Activated T-cell treated with anti-CD3 and anti-CD28 coated beads, Interleukin-2, amount 50 U/mL, for 72 hours (primary cell): ENCODE data around the gene MKS1. TPM values are rescaled to one million over a fixed set of nuclear protein-coding genes. Genes with fewer than 3 reads are reported as not detected.

ENCODE experiments used
- ATAC-seq, 2 donors: fragments of 150-1000 bp; cut with Tn5 transposase; replicated peaks in 1 of 2; 2 replicates each; pipeline ENCODE4 v1.10.0; 2021; ENCODE audit warnings: moderate library complexity in 2 of 2, mild to moderate bottlenecking in 1 of 2
- DNase-seq, 2 donors: peaks; one replicate each; pipeline ENCODE4 v3.0.0; 2021 to 2022; ENCODE audit warnings: mixed read lengths in 1 of 2
- H3K27ac Mint-ChIP-seq: one replicate; pipeline ENCODE4 v1.8.0; 2022; ENCODE audit warnings: mild to moderate bottlenecking, moderate library complexity, mixed read lengths
- H3K27me3 Mint-ChIP-seq: one replicate; pipeline ENCODE4 v1.8.0; 2022; ENCODE audit warnings: low read depth, mixed read lengths
- H3K36me3 Mint-ChIP-seq, 2 donors: one replicate each; pipeline ENCODE4 v1.8.0; 2022; ENCODE audit warnings: mixed read lengths in 2 of 2, mild to moderate bottlenecking in 1 of 2; ENCODE audit not compliant: insufficient read depth in 2 of 2
- H3K4me1 Mint-ChIP-seq: one replicate; pipeline ENCODE4 v1.8.0; 2022; ENCODE audit warnings: low read depth, mixed read lengths
- H3K4me3 Mint-ChIP-seq, 2 donors: one replicate each; pipeline ENCODE4 v1.8.0; 2022; ENCODE audit warnings: mild to moderate bottlenecking in 2 of 2, mixed read lengths in 2 of 2, moderate library complexity in 2 of 2
- H3K9me3 Mint-ChIP-seq, 2 donors: one replicate each; pipeline ENCODE4 v1.8.0; 2022; ENCODE audit warnings: mixed read lengths in 2 of 2
- total RNA-seq, 2 donors: library from RNA; stranded (reverse); gene quantifications; one replicate each; pipeline ENCODE4 v1.2.3, GENCODE V29; 2022

The MKS1 gene
- total RNA-seq, 2 donors from 2014 or later, result 25.7 to 35.2 TPM

- no peak for DNase-seq
- peaks cover 16% of the 10 kb centered on the region for H3K4me1 Mint-ChIP-seq
- no peaks in the 10 kb centered on the region for H3K36me3 Mint-ChIP-seq
- H3K9me3 Mint-ChIP-seq, result no peaks in the 10 kb centered on the region
- peak overlapping the region in 1 of 2 donors; percentile 53 for H3K4me3 Mint-ChIP-seq
- no peak for ATAC-seq
- H3K27me3 Mint-ChIP-seq, result peaks cover 36% of the 10 kb centered on the region
- H3K27ac Mint-ChIP-seq, result no peak overlapping the region
Measured at GRCh38 chr17:58250344-58251011, 31.4 kb upstream of the MKS1 start.

- ATAC-seq (peak; percentile 91 to 92), DNase-seq (peak; percentile 76 to 84)
- Mint-ChIP-seq H3K27me3 (peaks cover 36% of the 10 kb centered on the region), H3K9me3 (no peaks in the 10 kb centered on the region), H3K36me3 (no peaks in the 10 kb centered on the region), H3K4me3 (peak overlapping the region; percentile 83 to 84), H3K4me1 (peaks cover 16% of the 10 kb centered on the region), H3K27ac (no peak overlapping the region)
Measured at GRCh38 chr17:58249270-58250133, 30.4 kb upstream of the MKS1 start.

DNA sequence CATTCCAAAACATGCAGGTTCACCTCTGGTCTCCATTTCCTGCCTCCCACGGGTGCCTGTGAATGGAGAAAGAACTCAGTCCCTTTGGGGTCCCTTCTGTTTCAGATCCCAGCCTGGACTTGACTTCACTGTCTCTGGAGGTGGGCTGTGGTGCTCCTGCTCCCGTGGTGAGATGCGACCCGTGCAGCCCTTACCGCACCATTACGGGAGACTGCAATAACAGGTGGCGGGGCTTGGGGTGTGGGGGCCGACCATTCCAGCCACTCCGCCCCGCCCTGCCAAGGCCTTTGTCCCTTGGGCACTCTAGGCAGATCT, 29.9 kb upstream of the MKS1 start:
- H3K4me3 Mint-ChIP-seq, result peak overlapping the region; percentile 83 to 84
- H3K36me3 Mint-ChIP-seq, result no peaks in the 10 kb centered on the region
- H3K27me3 Mint-ChIP-seq, result peaks cover 42% of the 10 kb centered on the region
- H3K9me3 Mint-ChIP-seq, result no peaks in the 10 kb centered on the region
- peaks cover 16% of the 10 kb centered on the region for H3K4me1 Mint-ChIP-seq
- H3K27ac Mint-ChIP-seq, result no peak overlapping the region
- DNase-seq, result no peak
- no peak for ATAC-seq

DNA sequence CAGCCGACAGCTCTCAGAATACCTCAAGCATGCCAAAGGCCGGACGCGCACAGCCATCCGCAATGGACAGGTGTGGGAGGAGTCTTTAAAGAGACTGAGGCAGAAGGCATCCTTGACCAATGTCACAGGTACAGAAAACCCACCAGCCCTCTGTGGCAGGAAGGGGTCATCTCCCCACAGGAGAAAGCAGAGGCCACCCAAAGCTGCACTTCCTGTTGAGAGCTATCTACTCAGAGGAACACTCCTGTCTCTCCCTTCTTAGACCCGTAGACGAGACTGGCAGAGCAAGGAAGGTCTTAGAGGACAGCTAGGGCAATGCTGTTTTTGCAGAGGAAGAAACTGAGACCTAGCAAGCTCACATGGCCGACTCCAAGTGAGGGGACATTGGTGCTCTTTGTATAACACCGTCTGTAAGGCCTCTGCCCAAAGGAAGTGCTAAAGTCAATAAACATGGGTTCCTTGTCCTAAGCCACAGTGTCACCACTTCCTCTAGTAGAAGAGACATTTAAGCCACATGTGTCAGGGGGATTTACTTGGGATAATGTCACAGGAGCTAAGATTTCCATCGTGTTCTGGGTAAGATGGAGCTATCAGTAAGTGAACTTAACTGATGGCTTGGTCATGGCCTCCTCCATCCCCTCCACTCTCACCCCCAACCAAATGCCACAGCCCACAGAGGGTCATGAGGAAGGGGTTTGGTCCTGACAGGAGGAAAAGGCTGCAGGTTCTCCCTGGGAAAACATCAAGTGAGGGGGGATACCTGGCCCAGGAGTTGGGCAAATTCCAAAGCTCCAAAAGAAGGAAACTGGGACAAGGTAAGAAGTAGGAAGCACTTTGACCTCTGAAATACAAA, 28.7 kb upstream of the MKS1 start:
- H3K36me3 Mint-ChIP-seq, result no peaks in the 10 kb centered on the region
- DNase-seq (no peak), ATAC-seq (no peak)
- no peaks in the 10 kb centered on the region for H3K9me3 Mint-ChIP-seq
- H3K27ac Mint-ChIP-seq, result no peak overlapping the region
- H3K4me1 Mint-ChIP-seq, result peaks cover 23% of the 10 kb centered on the region
- no peak overlapping the region for H3K4me3 Mint-ChIP-seq
- H3K27me3 Mint-ChIP-seq, result peaks cover 54% of the 10 kb centered on the region

DNA sequence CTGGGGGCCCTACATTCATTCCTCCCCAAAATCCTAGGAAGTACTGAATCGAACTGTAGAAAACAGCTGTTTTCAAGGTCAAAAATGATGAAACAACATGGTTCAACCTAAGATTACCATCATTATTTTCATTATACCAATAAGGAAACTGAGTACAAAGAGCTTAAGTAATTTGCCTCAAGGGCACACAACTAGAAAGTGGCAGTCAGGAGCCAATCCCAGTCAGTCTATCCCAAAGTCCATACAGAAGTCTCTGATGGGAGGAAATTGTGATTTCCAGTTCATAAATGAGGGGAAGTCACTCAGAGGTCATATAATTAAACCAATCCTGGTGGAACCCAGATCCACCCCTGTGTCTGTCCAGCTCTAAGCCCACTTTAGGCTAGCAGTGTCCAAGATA, 27.7 kb upstream of the MKS1 start:
- no peaks in the 10 kb centered on the region for H3K9me3 Mint-ChIP-seq
- DNase-seq, result no peak
- peaks cover 57% of the 10 kb centered on the region for H3K27me3 Mint-ChIP-seq

GRCh38 chr17:58246104-58246740, 27.2 kb upstream of the MKS1 start:
- Mint-ChIP-seq H3K9me3 (no peaks in the 10 kb centered on the region), H3K4me3 (no peak overlapping the region), H3K36me3 (no peaks in the 10 kb centered on the region), H3K27ac (no peak overlapping the region), H3K4me1 (peaks cover 35% of the 10 kb centered on the region), H3K27me3 (peaks cover 59% of the 10 kb centered on the region)
- ATAC-seq, result no peak
- no peak for DNase-seq

More for the DNA sequence above, 27.7 kb upstream of the MKS1 start:
- Mint-ChIP-seq H3K4me1 (peaks cover 31% of the 10 kb centered on the region), H3K27ac (no peak overlapping the region), H3K4me3 (no peak overlapping the region), H3K36me3 (no peaks in the 10 kb centered on the region)
- no peak for ATAC-seq

- Mint-ChIP-seq H3K36me3 (no peaks in the 10 kb centered on the region), H3K4me3 (no peak overlapping the region), H3K27ac (no peak overlapping the region), H3K27me3 (peaks cover 65% of the 10 kb centered on the region), H3K9me3 (no peaks in the 10 kb centered on the region), H3K4me1 (peaks cover 35% of the 10 kb centered on the region)
- DNase-seq, result no peak
- no peak for ATAC-seq
Measured at GRCh38 chr17:58245428-58246103, 26.5 kb upstream of the MKS1 start.

DNA sequence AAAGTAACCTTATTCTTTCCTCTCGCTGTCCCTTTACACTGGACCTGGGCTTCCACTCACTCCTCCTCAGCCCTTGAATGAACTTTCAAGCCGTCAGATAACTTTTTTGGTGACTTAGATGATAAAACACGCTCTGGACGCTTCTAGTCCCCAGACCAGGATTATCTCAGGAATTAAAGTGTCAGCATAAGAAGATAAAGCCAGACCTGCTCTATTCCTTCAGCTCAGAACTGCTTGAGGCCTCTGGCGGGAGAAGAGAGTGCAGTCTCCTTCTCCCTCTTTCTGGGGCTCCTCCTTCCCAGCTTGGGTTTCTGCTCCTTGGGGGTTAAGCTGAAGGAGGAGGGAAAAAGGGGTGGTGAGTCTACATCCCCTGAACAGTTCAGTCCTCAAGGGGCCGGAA, 25.9 kb upstream of the MKS1 start:
- Mint-ChIP-seq H3K9me3 (no peaks in the 10 kb centered on the region), H3K27ac (no peak overlapping the region), H3K4me1 (peaks cover 35% of the 10 kb centered on the region), H3K36me3 (no peaks in the 10 kb centered on the region), H3K27me3 (peaks cover 71% of the 10 kb centered on the region), H3K4me3 (no peak overlapping the region)
- ATAC-seq, result no peak
- no peak for DNase-seq

- DNase-seq (peak; percentile 23 to 49), ATAC-seq (peak; percentile 89 to 90)
- H3K4me1 Mint-ChIP-seq, result peaks cover 19% of the 10 kb centered on the region
- no peaks in the 10 kb centered on the region for H3K36me3 Mint-ChIP-seq
- no peak overlapping the region for H3K4me3 Mint-ChIP-seq
- H3K27ac Mint-ChIP-seq, result no peak overlapping the region
- H3K27me3 Mint-ChIP-seq, result peaks cover 73% of the 10 kb centered on the region
- H3K9me3 Mint-ChIP-seq, result no peaks in the 10 kb centered on the region
Measured at GRCh38 chr17:58242171-58242784, 23.2 kb upstream of the MKS1 start.

GRCh38 chr17:58239987-58240386, 20.9 kb upstream of the MKS1 start:
- Mint-ChIP-seq H3K9me3 (no peaks in the 10 kb centered on the region), H3K27ac (no peak overlapping the region), H3K27me3 (peaks cover 81% of the 10 kb centered on the region), H3K36me3 (no peaks in the 10 kb centered on the region), H3K4me1 (peaks cover 19% of the 10 kb centered on the region), H3K4me3 (no peak overlapping the region)
- DNase-seq (no peak), ATAC-seq (no peak)

GRCh38 chr17:58238147-58238634, 19.1 kb upstream of the MKS1 start, which contains the start of gene LPO:
TSS of gene LPO (plus strand) at chr17:58238584. CDS start at chr17:58242980, 4,396 bp downstream.
- Mint-ChIP-seq H3K27me3 (peaks cover 76% of the 10 kb centered on the region), H3K4me1 (peaks cover 17% of the 10 kb centered on the region), H3K4me3 (no peak within 1 kb of the TSS), H3K27ac (no peak within 1 kb of the TSS), H3K9me3 (no peaks in the 10 kb centered on the region), H3K36me3 (no peaks in the 10 kb centered on the region)
- no peak for ATAC-seq
- no peak for DNase-seq

- ATAC-seq (no peak), DNase-seq (no peak)
- H3K27me3 Mint-ChIP-seq, result peaks cover 67% of the 10 kb centered on the region
- no peaks in the 10 kb centered on the region for H3K36me3 Mint-ChIP-seq
- H3K4me3 Mint-ChIP-seq, result no peak overlapping the region
- H3K9me3 Mint-ChIP-seq, result no peaks in the 10 kb centered on the region
- no peak overlapping the region for H3K27ac Mint-ChIP-seq
- peaks cover 12% of the 10 kb centered on the region for H3K4me1 Mint-ChIP-seq
Measured at GRCh38 chr17:58236394-58236793, 17.3 kb upstream of the MKS1 start.
